Progenitor cell of endocrine pancreas (in vitro differentiated cells): ENCODE results near the gene POLR1H. TPM values are rescaled to one million over a fixed set of nuclear protein-coding genes. Genes with fewer than 3 reads are reported as not detected.
"Not testable (repeated sequence)": the region's sequence is repeated elsewhere in the genome, so short reads cannot be mapped to it uniquely, and the experiment has no call there.

Experiments used
- DNase-seq: peaks from one replicate; pipeline ENCODE4 v3.0.0; 2021; ENCODE audit warnings: low spot score; ENCODE audit not compliant: unreplicated experiment
- H3K27ac Mint-ChIP-seq: 2 replicates; pipeline ENCODE4 v1.8.0; 2021; ENCODE audit warnings: mild to moderate bottlenecking, moderate library complexity, mixed read lengths
- H3K27me3 Mint-ChIP-seq: 2 replicates; pipeline ENCODE4 v1.8.0; 2021; ENCODE audit warnings: mixed read lengths
- H3K36me3 Mint-ChIP-seq: 2 replicates; pipeline ENCODE4 v1.8.0; 2022; ENCODE audit warnings: mixed read lengths; ENCODE audit not compliant: insufficient read depth
- H3K4me1 Mint-ChIP-seq: 2 replicates; pipeline ENCODE4 v1.8.0; 2021; ENCODE audit warnings: low read depth, mixed read lengths
- H3K4me3 Mint-ChIP-seq: 2 replicates; pipeline ENCODE4 v1.8.0; 2021; ENCODE audit warnings: low read depth, mild to moderate bottlenecking, moderate library complexity, mixed read lengths
- H3K9me3 Mint-ChIP-seq: 2 replicates; pipeline ENCODE4 v1.8.0; 2021; ENCODE audit warnings: low read depth, mixed read lengths
- long read RNA-seq: library from polyadenylated mRNA; unstranded; transcript quantifications from one replicate; pipeline ENCODE4 v2.0.0, GENCODE V29; 2020
- total RNA-seq: library from RNA; stranded (reverse); gene quantifications from 2 replicates; pipeline ENCODE4 v1.2.1, GENCODE V29; 2021
- TF ChIP-seq, protein P1 (sequence below): fragments of 200-600 bp; sonication (generic); IDR thresholded peaks from one replicate; pipeline ENCODE4 v1.5.0; 2021; ENCODE audit warnings: antibody characterized with exemption, mild to moderate bottlenecking; ENCODE audit not compliant: unreplicated experiment

POLR1H gene, protein sequence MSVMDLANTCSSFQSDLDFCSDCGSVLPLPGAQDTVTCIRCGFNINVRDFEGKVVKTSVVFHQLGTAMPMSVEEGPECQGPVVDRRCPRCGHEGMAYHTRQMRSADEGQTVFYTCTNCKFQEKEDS
- 23.0 and 27.3 TPM in 2 replicates for total RNA-seq
- long read RNA-seq, transcript ZNRD1-201 (4 exons, 864 nt), result major isoform, 6 of 12 reads
- long read RNA-seq, partial matches to known transcripts, result 1 of 12 reads
- long read RNA-seq, other reads (novel, unspliced or antisense), result 1 of 12 reads

DNA sequence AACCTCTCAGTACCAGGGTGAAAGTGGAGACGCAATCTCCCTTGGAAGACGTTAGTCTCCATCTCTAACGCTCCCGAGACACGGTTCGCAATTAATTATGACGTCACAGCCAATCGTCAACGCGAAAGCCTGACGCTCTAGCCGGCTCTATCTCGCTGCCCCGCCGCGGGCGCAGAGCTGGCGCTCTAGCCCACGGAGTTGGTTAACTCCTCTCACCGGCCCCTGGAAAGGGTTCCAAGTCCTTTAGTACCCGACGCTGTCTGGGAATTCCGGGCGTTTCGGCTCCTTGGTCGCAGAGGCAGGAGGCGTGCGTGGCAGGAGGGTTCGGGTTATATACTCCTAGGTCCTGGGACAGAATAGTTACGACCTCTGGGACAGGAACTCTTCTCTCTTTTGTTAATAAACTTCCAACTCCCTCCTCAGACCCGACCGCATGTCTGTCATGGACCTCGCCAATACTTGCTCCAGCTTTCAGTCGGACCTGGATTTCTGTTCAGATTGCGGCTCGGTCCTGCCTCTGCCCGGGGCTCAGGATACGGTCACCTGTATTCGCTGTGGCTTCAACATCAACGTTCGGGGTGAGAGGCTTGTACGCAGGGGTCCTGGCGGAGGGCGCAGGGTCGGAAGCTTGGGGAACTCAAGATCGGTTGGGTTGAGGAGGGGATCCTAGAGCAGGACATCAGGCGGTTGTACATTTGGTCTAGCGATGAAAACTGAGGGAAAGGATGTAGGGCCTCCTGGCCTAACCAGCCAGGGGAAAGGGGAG is at the start of gene POLR1H:
POLR1H (plus strand) TSS at position 174 of the 766 bp plus-strand sequence; CDS start at position 434, 260 bp downstream.
- Mint-ChIP-seq H3K4me3 (peak within 1 kb of the TSS; percentile 90), H3K27me3 (no peaks in the 10 kb centered on the region), H3K4me1 (peaks cover 22% of the 10 kb centered on the region), H3K27ac (peak within 1 kb of the TSS; percentile 96), H3K9me3 (no peaks in the 10 kb centered on the region), H3K36me3 (peaks cover 6% of the 10 kb centered on the region)
- DNase-seq, result peak; percentile 76
- TF ChIP-seq, protein P1, sequence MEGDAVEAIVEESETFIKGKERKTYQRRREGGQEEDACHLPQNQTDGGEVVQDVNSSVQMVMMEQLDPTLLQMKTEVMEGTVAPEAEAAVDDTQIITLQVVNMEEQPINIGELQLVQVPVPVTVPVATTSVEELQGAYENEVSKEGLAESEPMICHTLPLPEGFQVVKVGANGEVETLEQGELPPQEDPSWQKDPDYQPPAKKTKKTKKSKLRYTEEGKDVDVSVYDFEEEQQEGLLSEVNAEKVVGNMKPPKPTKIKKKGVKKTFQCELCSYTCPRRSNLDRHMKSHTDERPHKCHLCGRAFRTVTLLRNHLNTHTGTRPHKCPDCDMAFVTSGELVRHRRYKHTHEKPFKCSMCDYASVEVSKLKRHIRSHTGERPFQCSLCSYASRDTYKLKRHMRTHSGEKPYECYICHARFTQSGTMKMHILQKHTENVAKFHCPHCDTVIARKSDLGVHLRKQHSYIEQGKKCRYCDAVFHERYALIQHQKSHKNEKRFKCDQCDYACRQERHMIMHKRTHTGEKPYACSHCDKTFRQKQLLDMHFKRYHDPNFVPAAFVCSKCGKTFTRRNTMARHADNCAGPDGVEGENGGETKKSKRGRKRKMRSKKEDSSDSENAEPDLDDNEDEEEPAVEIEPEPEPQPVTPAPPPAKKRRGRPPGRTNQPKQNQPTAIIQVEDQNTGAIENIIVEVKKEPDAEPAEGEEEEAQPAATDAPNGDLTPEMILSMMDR, result no peak

DNA sequence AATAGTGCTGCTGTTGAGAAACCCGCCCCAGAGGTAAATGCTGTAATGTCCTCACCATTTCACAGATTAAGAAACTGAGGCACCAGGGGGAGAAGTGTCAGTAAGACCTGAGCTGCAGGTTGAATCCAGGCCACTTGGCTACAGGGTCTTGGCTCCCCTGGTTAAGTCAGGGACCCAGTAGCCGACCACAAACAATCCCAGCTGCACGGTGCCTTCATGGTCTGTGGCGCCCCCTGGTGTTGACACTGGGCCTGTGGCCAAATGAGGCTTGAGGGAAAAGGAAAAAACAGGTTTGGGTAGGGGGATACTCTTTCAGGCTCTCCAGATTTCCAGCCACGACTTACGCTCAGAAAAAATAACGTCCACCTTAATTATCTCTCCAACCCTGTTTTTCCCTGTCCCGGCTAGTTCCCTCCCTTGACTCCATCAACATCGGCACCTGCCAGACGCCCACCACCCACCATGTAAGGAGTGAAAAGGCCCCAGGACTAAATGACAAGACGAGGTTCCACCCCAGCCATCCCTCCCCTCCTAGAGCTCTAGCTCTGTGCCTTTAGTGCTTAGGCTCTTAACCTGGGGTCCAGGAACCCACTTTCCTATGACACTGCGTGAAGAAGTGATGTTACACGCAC is 47.7 kb upstream of the POLR1H start:
- no peaks in the 10 kb centered on the region for H3K4me1 Mint-ChIP-seq
- no peak overlapping the region for H3K27ac Mint-ChIP-seq
- TF ChIP-seq, protein P1, result peak; percentile 87
- H3K9me3 Mint-ChIP-seq, result no peaks in the 10 kb centered on the region
- peaks cover 8% of the 10 kb centered on the region for H3K36me3 Mint-ChIP-seq
- peak; percentile 36 for DNase-seq
- H3K27me3 Mint-ChIP-seq, result peaks cover 30% of the 10 kb centered on the region
- H3K4me3 Mint-ChIP-seq, result no peak overlapping the region

DNA sequence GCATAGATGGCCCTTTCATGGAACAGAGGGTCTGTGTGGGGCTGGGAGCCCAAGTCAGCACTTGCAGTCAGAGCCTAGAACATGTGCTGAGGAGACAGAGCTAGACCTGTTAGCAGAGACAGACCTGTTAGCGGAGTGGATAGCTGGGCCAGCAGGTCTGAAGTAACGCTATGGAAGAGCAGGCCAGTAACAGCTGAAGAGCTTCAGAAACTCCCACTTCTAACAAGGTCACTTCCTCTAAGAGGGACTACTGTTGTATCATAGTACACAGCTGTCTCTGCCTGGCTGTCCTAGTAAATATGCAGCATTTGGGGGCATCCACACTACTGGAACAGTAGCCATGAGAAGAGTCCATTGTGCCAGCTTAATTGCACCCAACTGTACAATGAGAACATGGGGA is 41.2 kb upstream of the POLR1H start:
- H3K4me3 Mint-ChIP-seq, result no peak overlapping the region
- H3K9me3 Mint-ChIP-seq, result no peaks in the 10 kb centered on the region
- DNase-seq, result no peak
- H3K4me1 Mint-ChIP-seq, result no peaks in the 10 kb centered on the region
- no peak overlapping the region for H3K27ac Mint-ChIP-seq
- TF ChIP-seq, protein P1, result no peak
- peaks cover 3% of the 10 kb centered on the region for H3K36me3 Mint-ChIP-seq
- no peaks in the 10 kb centered on the region for H3K27me3 Mint-ChIP-seq

DNA sequence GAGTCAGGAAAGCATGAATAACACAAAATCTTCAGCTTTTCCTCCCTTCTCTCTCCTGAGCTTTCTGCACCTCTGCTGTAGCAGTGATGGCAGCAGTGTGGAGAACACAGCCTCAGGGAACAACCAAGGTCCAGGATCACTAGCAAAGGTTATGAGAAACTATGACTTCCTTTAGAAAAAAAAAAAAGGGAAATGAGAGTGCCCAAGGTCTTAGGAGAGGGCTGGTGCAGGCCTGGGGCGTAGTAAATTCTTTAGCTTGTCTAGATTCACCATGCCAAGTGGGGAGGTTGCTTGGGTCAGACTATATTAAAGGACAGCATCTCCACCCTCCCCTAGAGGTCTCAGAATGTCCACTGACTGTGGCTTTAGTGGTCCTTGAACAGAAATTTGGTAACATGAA is 40.4 kb upstream of the POLR1H start:
- Mint-ChIP-seq H3K9me3 (no peaks in the 10 kb centered on the region), H3K4me3 (no peak overlapping the region)

DNA sequence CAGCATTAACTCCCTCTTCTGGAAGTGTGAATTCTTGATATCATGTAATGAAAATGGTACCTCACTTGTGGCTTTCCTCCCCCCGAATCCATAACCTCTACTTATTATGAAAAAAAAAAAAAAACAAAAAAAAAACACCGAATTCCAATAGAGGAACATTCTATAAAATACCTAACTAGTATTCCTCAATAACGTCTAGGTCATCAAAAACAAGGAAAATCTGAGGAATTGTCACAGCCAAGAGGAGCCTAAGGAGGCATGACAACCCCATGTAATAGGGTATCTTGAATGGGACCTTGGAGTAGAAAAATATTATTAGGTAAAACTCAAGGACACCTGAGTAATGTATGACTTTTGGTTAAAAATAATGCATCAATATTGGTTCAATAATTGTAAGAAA is 38.9 kb upstream of the POLR1H start:
- H3K36me3 Mint-ChIP-seq, result peaks cover 4% of the 10 kb centered on the region
- H3K4me1 Mint-ChIP-seq, result no peaks in the 10 kb centered on the region
- TF ChIP-seq, protein P1, result no peak
- DNase-seq, result no peak
- no peak overlapping the region for H3K27ac Mint-ChIP-seq
- no peak overlapping the region for H3K4me3 Mint-ChIP-seq
- H3K9me3 Mint-ChIP-seq, result peaks cover 6% of the 10 kb centered on the region
- H3K27me3 Mint-ChIP-seq, result no peaks in the 10 kb centered on the region

More for the DNA sequence above, 40.4 kb upstream of the POLR1H start:
- no peak overlapping the region for H3K27ac Mint-ChIP-seq
- H3K36me3 Mint-ChIP-seq, result peaks cover 3% of the 10 kb centered on the region
- H3K27me3 Mint-ChIP-seq, result no peaks in the 10 kb centered on the region
- DNase-seq, result no peak
- TF ChIP-seq, protein P1, result no peak
- H3K4me1 Mint-ChIP-seq, result no peaks in the 10 kb centered on the region

DNA sequence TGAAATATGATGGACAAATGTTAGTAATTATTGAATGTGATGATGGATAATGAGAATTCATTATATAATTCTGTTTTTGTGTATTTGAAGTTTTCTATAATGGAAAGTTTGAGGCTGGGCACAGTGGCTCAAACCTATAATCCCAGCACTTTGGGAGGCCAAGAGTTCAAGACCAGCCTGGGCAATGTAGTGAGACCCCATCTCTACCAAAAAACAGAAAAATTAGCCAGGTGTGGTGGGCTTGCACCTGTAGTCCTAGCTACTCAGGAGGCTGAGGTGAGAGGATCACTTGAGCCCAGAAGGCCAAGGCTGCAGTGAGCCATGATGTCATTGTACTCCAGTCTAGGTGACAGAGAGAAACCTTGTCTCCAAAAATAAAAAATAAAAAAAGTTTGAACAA is 38.4 kb upstream of the POLR1H start:
- not testable (repeated sequence) for H3K4me1 Mint-ChIP-seq, H3K27ac Mint-ChIP-seq, H3K9me3 Mint-ChIP-seq, H3K27me3 Mint-ChIP-seq, H3K36me3 Mint-ChIP-seq, H3K4me3 Mint-ChIP-seq, DNase-seq
